Stimulated activated naive CD8-positive, alpha-beta T cell treated with anti-CD3 and anti-CD28 coated beads, Interleukin-15, amount 100 ng/mL, for 72 hours (primary cell): ENCODE measurements around the gene NCK2.

Experiments used
- ATAC-seq: fragments of 150-1000 bp; cut with Tn5 transposase; 2 replicates; pipeline ENCODE4 v1.10.0; 2021; ENCODE audit warnings: mild to moderate bottlenecking, moderate library complexity
- DNase-seq, 2 donors: peaks; one replicate each; pipeline ENCODE4 v3.0.0; 2021 to 2022
- H3K27ac Mint-ChIP-seq, 2 donors: one replicate each; pipeline ENCODE4 v1.8.0; 2022; ENCODE audit warnings: mild to moderate bottlenecking in 2 of 2, mixed read lengths in 2 of 2, moderate library complexity in 2 of 2
- H3K27me3 Mint-ChIP-seq: one replicate; pipeline ENCODE4 v1.8.0; 2022; ENCODE audit warnings: mixed read lengths
- H3K4me1 Mint-ChIP-seq: one replicate; pipeline ENCODE4 v1.8.0; 2022; ENCODE audit warnings: mild to moderate bottlenecking, mixed read lengths
- H3K4me3 Mint-ChIP-seq, 2 donors: one replicate each; pipeline ENCODE4 v1.8.0; 2022; ENCODE audit warnings: mild to moderate bottlenecking in 2 of 2, mixed read lengths in 2 of 2, moderate library complexity in 1 of 2
- H3K9me3 Mint-ChIP-seq, 2 donors: one replicate each; pipeline ENCODE4 v1.8.0; 2022; ENCODE audit warnings: mixed read lengths in 2 of 2

The NCK2 gene

DNA sequence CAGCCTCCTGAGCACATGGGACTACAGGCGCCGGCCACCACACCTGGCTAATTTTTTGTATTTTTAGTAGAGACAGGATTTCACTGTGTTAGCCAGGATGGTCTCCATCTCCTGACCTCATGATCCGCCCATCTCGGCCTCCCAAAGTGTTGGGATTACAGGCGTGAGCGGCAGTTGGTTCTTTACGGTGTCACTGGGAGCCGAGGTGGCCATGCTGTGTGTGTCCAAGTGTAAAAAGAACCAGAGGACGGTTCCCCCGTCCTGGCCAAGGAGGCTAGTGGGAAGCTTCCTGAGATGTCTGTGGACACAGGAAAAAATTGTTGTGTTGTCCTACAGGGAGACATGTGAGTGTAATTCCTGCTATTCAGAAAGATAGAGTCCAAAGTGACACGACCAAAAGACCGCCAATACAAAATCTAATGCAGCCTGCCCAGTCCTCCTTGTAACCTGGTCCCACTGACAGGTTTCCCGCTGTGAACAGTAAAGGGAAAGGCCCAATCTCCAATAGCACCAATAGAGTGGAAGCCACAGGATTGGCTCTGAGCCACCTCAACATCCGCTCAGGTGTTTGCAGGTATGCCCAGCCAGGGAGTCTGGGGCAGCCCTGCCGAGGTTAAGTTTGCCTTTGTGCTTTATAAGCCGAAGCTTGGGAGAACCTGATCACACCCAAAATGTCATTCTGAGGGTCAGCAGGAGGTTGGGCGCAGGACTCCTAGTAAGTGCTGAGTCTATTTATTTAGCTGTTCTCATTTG is 40.6 kb downstream of the NCK2 start:
- Mint-ChIP-seq H3K27ac (peak overlapping the region in 1 of 2 donors; percentile 49), H3K4me3 (peak overlapping the region in 1 of 2 donors; percentile 39), H3K9me3 (no peaks in the 10 kb centered on the region), H3K4me1 (peaks cover 100% of the 10 kb centered on the region), H3K27me3 (no peaks in the 10 kb centered on the region)
- DNase-seq (no peak), ATAC-seq (no peak)

DNA sequence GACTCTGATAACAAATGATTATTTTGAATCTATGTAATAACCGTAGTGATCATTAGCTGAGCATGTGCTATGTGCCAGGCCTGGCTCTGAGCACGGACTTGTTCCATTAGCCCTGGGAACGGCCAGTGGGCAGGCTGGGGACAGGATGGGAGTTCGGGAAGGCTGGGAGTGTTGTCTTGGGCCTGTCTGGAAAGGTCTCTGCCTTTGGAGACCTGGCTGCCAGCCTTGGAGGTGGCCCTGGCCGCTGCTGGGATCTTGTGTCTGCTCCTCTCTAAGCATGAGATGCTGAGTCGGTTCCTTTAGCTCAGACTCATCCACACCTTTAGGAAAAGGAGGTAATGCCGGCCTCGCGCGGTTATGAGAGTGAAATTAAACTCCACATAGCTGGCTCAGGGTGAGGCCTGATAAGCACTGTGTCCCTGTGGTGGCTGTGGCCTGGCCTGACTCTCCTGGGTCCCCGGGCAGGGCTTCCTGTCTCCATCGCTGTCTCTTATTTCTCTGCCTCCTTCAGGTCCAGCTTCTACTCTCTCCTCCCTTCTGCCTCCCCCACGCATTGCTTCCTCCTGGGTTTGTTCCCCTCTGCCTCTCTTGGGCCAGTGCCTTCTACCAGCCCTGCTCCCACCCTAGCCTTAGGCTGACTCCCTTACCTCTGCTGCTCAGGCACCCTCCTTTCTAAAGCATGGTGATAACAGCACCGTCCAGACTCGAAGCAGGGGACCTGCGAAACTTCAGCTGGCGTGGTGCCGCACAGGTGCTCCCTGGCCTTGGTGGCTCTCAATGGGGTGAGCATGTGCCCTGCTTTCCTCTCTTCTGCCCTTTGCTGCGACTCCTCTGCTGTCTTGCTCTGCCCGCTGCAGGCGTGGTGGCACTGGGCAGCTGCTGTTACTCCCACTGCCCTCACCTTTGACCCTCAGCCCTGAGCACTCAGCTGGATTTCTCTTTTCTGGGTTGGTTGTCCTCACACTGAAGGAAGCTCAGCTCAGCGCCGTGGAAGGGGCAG is 41.8 kb downstream of the NCK2 start:
- H3K27me3 Mint-ChIP-seq: no peaks in the 10 kb centered on the region
- DNase-seq (peak in 1 of 2 donors; percentile 42), ATAC-seq (peak; percentile 43)
- H3K4me1 Mint-ChIP-seq: peaks cover 100% of the 10 kb centered on the region
- H3K9me3 Mint-ChIP-seq: no peaks in the 10 kb centered on the region
- peak overlapping the region; percentile 65 to 66 for H3K4me3 Mint-ChIP-seq
- H3K27ac Mint-ChIP-seq: peak overlapping the region; percentile 84 to 94

DNA sequence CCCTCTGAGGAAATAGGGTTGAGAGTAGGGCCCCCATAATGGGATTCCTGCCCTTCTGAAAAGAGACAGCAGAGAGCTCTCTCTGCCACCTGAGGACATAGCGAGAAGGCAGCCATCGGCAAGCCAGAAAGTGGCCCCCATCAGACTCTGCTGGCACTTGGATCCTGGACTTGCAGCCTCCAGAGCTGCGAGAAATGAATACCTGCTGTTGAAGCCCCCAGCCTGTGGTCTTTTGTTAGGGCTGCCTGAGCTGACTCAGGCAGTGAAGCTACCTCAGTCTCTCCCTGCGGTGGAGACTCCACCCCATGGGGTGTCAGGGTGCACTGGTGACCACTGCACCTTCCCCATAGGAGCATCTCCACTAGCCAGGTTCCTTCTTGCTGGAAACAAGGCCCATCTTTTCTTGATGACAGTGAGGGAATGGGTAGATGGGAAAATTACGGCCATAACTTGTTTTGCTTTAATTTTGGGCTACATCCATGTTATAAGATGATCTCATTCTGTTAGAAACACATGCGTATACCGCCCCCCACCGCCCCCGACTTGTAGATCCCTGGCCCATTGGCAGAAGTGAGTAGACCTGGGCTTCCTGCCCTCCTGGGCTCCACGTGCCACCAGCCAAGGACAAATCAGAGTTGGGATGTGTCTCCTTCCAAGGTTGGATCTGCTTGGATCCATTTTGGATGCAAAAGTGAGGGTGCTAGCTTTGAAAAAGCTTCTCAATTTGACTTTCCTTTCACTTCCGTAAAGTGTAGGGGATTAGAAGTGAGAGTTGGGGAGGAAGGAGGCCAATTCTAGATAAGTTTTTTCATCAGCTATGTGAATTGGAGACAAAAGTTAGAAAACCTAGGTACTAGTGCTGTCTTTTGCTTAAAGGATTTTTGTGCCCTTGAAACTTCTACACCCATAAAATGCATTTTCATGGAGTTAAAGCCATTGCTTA is 42.9 kb downstream of the NCK2 start:
- peak overlapping the region; percentile 27 to 84 for H3K27ac Mint-ChIP-seq
- DNase-seq: no peak
- H3K4me1 Mint-ChIP-seq: peaks cover 100% of the 10 kb centered on the region
- H3K27me3 Mint-ChIP-seq: no peaks in the 10 kb centered on the region
- H3K4me3 Mint-ChIP-seq: peak overlapping the region; percentile 57 to 70
- no peaks in the 10 kb centered on the region for H3K9me3 Mint-ChIP-seq
- no peak for ATAC-seq

DNA sequence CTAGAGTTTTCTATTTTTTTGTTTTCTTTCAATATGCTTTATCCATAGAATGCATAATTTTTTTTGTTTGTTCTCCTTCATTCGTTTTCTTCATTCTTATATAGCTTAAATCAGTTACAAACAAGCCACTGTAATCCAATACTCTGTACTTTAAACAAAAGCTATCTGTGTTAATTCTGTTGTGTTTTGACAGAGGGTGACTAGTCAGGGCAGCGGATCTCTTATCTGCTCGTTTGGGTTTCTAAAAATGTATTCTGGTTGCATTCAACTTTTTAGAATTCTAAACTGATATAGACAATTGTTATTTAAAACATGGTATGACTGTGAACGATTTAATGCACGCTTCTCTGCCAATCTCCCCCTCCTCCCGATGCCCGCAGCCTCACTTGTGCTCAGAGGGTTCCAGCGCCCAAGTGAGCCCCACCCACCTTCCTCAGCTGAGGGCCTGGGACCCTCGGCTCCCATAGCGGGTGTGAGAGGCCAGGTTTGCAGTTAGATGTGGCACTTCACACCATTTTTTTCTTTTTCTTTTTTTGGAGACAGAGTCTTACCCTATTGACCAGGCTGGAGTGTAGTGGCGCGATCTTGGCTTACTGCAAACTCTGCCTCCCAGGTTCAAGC is 44.1 kb downstream of the NCK2 start:
- no peaks in the 10 kb centered on the region for H3K9me3 Mint-ChIP-seq
- no peak for ATAC-seq
- peaks cover 100% of the 10 kb centered on the region for H3K4me1 Mint-ChIP-seq
- DNase-seq: no peak
- no peaks in the 10 kb centered on the region for H3K27me3 Mint-ChIP-seq
- peak overlapping the region in 1 of 2 donors; percentile 90 for H3K27ac Mint-ChIP-seq
- peak overlapping the region; percentile 77 to 80 for H3K4me3 Mint-ChIP-seq

DNA sequence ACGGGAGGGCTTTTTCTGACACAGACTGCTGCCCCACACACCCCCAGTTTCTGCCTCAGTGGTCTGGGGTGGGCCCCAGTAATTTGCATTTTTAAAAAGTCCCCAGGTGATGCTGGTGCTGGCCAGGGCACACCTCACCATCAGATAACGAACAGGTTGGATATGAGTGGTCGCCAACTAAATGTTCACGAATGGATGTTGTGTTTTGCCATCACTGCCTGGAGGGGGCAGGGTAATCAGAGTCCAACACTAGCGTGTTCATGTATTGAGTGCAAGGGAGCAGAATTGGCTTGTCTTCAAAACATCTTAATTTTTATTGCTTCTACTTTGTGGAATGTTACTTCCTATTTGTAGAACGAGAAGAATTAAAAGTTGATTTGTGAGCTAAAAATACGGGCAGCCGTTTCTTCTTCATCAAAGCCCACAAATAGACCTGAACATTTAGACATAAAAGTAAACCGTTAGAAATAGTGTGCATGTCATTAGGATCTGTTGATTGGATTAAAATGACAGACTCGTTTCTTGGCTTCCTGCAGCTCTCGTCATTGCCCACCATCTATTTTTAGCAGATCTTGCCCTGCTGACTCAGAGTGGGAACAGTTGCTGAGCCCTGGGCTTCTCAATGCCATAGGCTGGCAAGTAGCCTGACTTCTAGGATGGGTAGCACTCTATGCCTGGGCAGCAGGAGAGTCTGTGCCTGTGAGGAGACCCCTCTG is 45.2 kb downstream of the NCK2 start:
- peaks cover 97% of the 10 kb centered on the region for H3K4me1 Mint-ChIP-seq
- no peaks in the 10 kb centered on the region for H3K9me3 Mint-ChIP-seq
- peak overlapping the region; percentile 95 for H3K27ac Mint-ChIP-seq
- peak; percentile 92 for ATAC-seq
- H3K4me3 Mint-ChIP-seq: peak overlapping the region; percentile 77 to 80
- H3K27me3 Mint-ChIP-seq: no peaks in the 10 kb centered on the region
- peak; percentile 64 to 81 for DNase-seq

DNA sequence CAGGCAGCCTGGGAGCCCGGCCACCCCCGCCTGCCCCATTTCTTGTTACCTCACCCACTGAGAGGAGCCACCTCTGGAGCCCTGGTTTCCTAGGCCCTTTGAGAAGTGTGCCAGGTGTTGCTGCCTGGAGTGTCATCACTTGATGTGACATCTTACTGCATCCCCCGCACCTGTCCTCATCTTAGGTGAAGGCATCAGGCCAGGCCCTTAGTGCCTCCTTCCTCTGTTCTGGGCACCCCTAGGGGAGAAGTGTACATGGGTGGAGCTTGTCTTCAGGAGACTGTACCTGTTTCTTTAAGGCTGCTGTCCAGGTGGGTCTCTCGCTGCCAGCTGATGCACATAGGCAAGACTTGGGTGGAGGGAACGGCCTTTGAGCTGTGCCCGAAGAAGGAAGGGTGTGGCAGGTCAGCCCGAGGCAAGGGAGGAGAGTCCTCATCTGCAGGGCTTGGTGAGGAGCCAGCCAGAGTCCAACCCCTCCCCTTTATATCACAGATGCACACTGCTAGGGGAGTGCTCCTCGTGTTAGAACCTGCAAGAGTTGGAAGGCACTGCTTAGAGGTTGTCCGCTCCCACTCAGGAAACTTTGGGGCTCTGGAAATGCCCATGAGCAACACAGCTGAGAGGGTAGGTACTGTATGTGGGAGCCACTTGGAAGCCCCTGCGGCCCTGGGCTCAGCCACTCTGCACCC is 45.9 kb downstream of the NCK2 start:
- Mint-ChIP-seq H3K27me3 (no peaks in the 10 kb centered on the region), H3K9me3 (no peaks in the 10 kb centered on the region), H3K4me1 (peaks cover 97% of the 10 kb centered on the region), H3K4me3 (peak overlapping the region; percentile 71 to 77), H3K27ac (peak overlapping the region; percentile 95)
- ATAC-seq (peak; percentile 33), DNase-seq (no peak)

DNA sequence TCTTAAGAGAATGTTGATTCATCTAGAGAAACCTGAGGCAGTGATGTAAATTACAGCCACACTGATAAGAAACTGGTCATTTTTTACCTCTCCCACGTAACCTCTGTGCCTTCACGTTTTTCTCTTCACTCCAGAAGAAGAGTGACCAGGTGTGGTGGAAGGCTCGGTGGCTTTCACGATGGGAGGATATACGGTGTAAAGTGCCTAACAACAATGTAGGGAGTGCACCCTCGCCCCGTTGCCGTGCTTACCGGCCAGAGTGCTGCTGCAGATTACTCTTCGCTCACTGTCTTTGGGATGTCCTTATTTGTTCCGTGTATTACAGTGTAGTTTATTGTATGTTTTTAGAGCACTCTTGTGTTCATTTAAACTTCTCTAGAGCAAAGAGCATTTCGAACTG is 46.5 kb downstream of the NCK2 start:
- DNase-seq (no peak), ATAC-seq (no peak)
- H3K9me3 Mint-ChIP-seq: no peaks in the 10 kb centered on the region
- peaks cover 97% of the 10 kb centered on the region for H3K4me1 Mint-ChIP-seq
- no peaks in the 10 kb centered on the region for H3K27me3 Mint-ChIP-seq
- H3K4me3 Mint-ChIP-seq: peak overlapping the region; percentile 71 to 77
- peak overlapping the region in 1 of 2 donors; percentile 9 for H3K27ac Mint-ChIP-seq

DNA sequence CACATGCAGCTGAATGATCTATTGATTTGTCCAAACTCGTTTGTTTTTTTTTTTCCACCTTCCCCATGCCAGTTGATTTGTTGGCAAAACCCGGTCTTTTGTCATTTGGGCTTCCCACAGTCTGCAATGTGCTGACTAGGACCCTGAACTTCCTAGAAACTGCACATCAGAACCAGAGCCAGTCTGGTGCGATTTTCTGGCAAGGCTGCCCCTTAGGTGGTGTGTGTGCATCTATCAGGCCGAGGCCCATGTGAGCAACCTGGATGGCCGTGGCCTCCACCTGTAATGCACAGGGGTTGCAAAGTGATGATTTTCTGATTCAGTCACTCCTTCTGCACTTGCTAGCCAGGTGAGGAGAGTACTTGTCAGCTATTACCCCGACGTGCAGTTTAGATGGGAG is 47.8 kb downstream of the NCK2 start:
- peak overlapping the region in 1 of 2 donors; percentile 3 for H3K4me3 Mint-ChIP-seq
- no peaks in the 10 kb centered on the region for H3K27me3 Mint-ChIP-seq
- ATAC-seq: no peak
- peak overlapping the region; percentile 37 to 57 for H3K27ac Mint-ChIP-seq
- no peak for DNase-seq
- no peaks in the 10 kb centered on the region for H3K9me3 Mint-ChIP-seq
- H3K4me1 Mint-ChIP-seq: peaks cover 97% of the 10 kb centered on the region

DNA sequence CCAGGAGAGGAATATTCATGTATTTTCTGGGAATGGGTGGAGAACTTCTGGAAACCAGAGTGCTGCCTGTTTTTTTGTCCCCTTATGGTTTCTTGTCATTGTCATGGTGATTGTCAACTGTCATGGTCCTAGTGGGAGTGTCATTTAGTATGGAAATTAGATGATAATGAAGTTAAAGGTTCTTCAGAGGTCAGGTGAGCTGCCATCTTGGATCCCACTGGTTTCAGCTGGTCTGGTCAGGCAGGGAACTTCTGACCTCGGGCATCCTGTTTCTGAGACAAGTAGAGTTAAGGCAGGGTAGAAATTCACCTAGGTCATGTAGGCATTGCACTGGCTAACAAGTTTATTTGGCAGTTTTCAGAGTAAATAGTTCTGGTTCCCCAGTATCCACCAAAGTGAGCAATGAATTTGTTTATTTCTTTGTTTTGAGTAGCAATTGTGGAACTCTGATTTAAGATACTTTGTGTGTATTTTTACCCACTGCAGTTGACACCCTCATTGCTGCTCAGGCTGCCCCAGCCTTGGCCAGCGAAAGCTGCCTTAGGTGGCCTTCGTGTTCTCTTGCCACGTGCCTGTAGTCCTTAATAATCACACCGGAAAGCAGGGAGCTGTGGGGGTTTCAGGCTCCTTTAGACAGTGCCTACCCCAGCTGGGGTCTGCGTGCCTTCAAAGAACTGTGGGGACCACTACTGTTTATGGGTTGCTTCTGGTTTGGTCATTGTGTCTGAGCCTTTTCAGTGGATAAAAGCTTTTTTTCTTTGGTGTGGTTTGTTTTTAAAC is 48.7 kb downstream of the NCK2 start:
- Mint-ChIP-seq H3K9me3 (no peaks in the 10 kb centered on the region), H3K4me1 (peaks cover 97% of the 10 kb centered on the region), H3K4me3 (peak overlapping the region; percentile 3 to 17), H3K27ac (peak overlapping the region; percentile 78 to 87), H3K27me3 (no peaks in the 10 kb centered on the region)
- no peak for ATAC-seq
- DNase-seq: no peak

DNA sequence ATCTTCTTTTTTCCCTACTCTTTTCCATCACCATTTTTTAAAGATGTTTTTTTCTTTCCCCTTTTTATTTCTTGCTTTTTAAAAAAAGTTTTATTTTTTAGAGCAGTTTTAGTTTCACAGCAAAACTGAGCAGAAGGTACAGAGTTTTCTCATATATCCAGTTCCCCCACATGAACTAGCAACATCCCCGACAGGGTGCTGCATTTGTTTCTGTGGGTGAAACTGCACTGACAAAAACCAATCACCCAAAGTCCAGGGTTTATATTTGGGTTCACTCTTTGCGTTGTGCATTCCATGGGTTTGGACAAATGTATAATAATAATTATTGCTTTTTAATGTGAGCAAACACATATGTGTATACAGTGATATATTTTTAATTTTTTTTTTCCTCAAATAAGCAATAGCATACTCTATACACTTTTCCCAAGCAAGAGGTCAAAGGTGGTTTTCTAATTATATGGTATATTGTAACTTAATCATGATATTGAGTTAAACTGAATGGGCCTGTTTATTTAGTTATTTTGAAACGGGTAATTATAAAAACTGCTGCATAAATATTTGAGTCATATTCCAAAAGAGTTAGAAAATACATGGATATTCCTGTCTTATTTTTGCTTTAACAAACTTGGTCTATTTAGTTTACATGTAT is 50.3 kb downstream of the NCK2 start:
- H3K9me3 Mint-ChIP-seq: no peaks in the 10 kb centered on the region
- H3K27ac Mint-ChIP-seq: peak overlapping the region; percentile 78 to 99
- ATAC-seq (no peak), DNase-seq (no peak)
- peak overlapping the region; percentile 68 to 80 for H3K4me3 Mint-ChIP-seq
- peaks cover 97% of the 10 kb centered on the region for H3K4me1 Mint-ChIP-seq
- H3K27me3 Mint-ChIP-seq: no peaks in the 10 kb centered on the region

DNA sequence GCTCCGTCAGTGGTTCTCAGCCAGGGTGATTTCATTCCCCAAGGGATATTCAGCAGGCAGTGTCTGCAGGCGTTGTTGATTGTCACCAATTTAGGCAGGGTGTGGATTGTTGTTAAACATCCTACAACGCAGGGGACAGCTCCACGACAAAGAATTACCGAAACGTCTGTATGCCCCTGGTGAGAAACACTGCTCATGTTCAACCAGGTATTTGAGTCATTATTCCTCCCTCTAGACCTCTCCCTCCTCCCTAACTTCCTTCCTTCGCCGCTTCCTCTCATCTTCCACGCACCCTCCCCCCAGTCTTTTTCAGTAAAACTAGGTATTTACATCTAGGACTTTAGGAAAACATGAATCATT is 50.8 kb downstream of the NCK2 start:
- Mint-ChIP-seq H3K9me3 (no peaks in the 10 kb centered on the region), H3K4me1 (peaks cover 97% of the 10 kb centered on the region), H3K27me3 (no peaks in the 10 kb centered on the region), H3K4me3 (peak overlapping the region; percentile 68 to 80), H3K27ac (peak overlapping the region; percentile 55 to 99)
- DNase-seq: no peak
- no peak for ATAC-seq

DNA sequence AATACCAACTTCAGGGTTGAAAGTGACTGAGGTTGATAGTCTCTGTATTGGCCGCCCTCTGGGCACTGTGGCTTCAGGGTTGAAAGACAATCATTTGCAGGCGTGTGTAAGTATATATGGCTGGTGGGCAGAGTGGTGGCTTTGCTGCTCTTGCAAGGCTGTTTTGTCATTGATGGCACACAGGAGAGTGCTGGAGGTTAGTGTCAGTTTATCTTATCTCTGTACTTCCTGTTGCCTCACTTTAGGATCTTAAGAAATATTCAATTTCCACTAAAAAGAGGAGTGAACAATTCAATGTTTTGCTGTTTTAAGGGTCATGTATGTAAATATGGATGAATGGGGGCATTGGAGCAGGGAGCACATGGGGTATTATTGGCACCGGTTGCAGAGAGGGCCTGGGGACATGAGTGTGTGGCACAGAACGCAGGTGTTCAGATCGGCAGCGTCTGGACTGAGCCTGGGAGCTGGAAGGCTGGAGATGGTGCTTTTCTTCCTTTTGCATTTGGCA is 51.5 kb downstream of the NCK2 start:
- H3K9me3 Mint-ChIP-seq: no peaks in the 10 kb centered on the region
- peak overlapping the region; percentile 68 to 80 for H3K4me3 Mint-ChIP-seq
- H3K4me1 Mint-ChIP-seq: peaks cover 97% of the 10 kb centered on the region
- H3K27me3 Mint-ChIP-seq: no peaks in the 10 kb centered on the region
- peak; percentile 56 for ATAC-seq
- H3K27ac Mint-ChIP-seq: peak overlapping the region; percentile 95 to 99
- DNase-seq: peak; percentile 38 to 60
